CD4-positive, alpha-beta T cell (primary cell): ENCODE data around the gene CACNA2D4. TPM values are rescaled to one million over a fixed set of nuclear protein-coding genes. Genes with fewer than 3 reads are reported as not detected.

Source experiments
- ATAC-seq: fragments of 200-7000 bp; cut with Tn5 transposase; one replicate; pipeline ENCODE4 v1.10.0; 2022; ENCODE audit warnings: mild to moderate bottlenecking; ENCODE audit not compliant: poor library complexity
- CTCF ChIA-PET: fragments of 350-600 bp; sonication (Branson Sonifier 250); formaldehyde crosslinking; loops from one replicate; lab custom pipeline; 2021; ENCODE audit warnings: antibody characterized with exemption, inconsistent platforms; lab: Charles Lee
- POLR2A ChIA-PET: fragments of 350-600 bp; sonication (Branson Sonifier 250); formaldehyde crosslinking; loops from one replicate; lab custom pipeline; 2021; ENCODE audit warnings: antibody characterized with exemption, inconsistent platforms; lab: Charles Lee
- DNase-seq, 14 experiments: peaks; one replicate each; pipeline ENCODE4 v3.0.0-alpha.2; 2013 to 2020; ENCODE audit warnings: mixed read lengths in 2 of 14
- H3K27ac ChIP-seq, 2 donors: one replicate each; pipeline versions ENCODE4 v1.5.1 to v1.7.0; 2013; ENCODE audit warnings: low read length in 2 of 2, low read depth in 1 of 2, mild to moderate bottlenecking in 1 of 2
- H3K27me3 ChIP-seq, 2 experiments: 1 replicate in 1 of 2; 2 replicates in 1 of 2; pipeline versions ENCODE4 v1.6.1 to v1.7.0; 2013; ENCODE audit warnings: low read length in 2 of 2, control low read depth in 1 of 2, mild to moderate bottlenecking in 1 of 2, moderate library complexity in 1 of 2; ENCODE audit not compliant: insufficient read depth in 2 of 2, control insufficient read depth in 1 of 2
- H3K36me3 ChIP-seq: one replicate; pipeline ENCODE4 v1.6.1; 2013; ENCODE audit warnings: low read length, control low read depth; ENCODE audit not compliant: insufficient read depth
- H3K4me1 ChIP-seq: one replicate; pipeline ENCODE4 v1.6.1; 2013; ENCODE audit warnings: low read length, control low read depth; ENCODE audit not compliant: insufficient read depth
- H3K4me3 ChIP-seq: one replicate; pipeline ENCODE4 v1.5.1; 2013; ENCODE audit warnings: mild to moderate bottlenecking, low read length, moderate library complexity
- H3K9me3 ChIP-seq, 2 experiments: 1 replicate in 1 of 2; 2 replicates in 1 of 2; pipeline versions ENCODE4 v1.6.1 to v1.7.0; 2013; ENCODE audit warnings: low read length in 2 of 2, mild to moderate bottlenecking in 2 of 2, control low read depth in 1 of 2, moderate library complexity in 1 of 2; ENCODE audit not compliant: control insufficient read depth in 1 of 2, insufficient read depth in 1 of 2
- H3K27ac Mint-ChIP-seq: one replicate; pipeline ENCODE4 v1.8.0; 2020; ENCODE audit warnings: mixed read lengths
- H3K27me3 Mint-ChIP-seq: one replicate; pipeline ENCODE4 v1.8.0; 2021; ENCODE audit warnings: mixed read lengths
- H3K36me3 Mint-ChIP-seq: one replicate; pipeline ENCODE4 v1.8.0; 2021; ENCODE audit warnings: low read depth, mixed read lengths
- H3K4me1 Mint-ChIP-seq: one replicate; pipeline ENCODE4 v1.8.0; 2021; ENCODE audit warnings: low read depth, mixed read lengths
- H3K4me3 Mint-ChIP-seq: one replicate; pipeline ENCODE4 v1.8.0; 2020; ENCODE audit warnings: mild to moderate bottlenecking, mixed read lengths
- H3K9me3 Mint-ChIP-seq: one replicate; pipeline ENCODE4 v1.8.0; 2020; ENCODE audit warnings: mixed read lengths
- CTCF ChIP-seq: fragments of 200-600 bp; IDR thresholded peaks from one replicate; pipeline ENCODE4 v1.8.0; 2022; ENCODE audit warnings: antibody characterized with exemption, mild to moderate bottlenecking
- intact Hi-C, 2 experiments: fragments of 100-400 bp; cut with DNase I in 1 of 2; cut with micrococcal nuclease in 1 of 2; formaldehyde crosslinking; loops; one replicate each; pipeline versions ENCODE4 v1.15.1 to v1.9.0; 2023 to 2025; cut with DNase I, micrococcal nuclease
- total RNA-seq, 174 experiments: library from RNA in 2 of 174; stranded (reverse) in 2 of 174; gene quantifications; one replicate each; pipeline ENCODE4 v1.2.3 and lab custom pipeline; 2021 to 2026

Gene CACNA2D4
- total RNA-seq, 2 experiments from 2014 or later, result 10.5 to 11.3 TPM

GRCh38 chr12:1840981-1841425 lies 77.4 kb downstream of the CACNA2D4 start:
- Histone ChIP-seq H3K27ac (no peak overlapping the region), H3K9me3 (peaks cover 0 to 5% of the 10 kb centered on the region in 2 experiments), H3K4me3 (no peak overlapping the region), H3K36me3 (no peaks in the 10 kb centered on the region), H3K4me1 (no peaks in the 10 kb centered on the region), H3K27me3 (no peaks in the 10 kb centered on the region)
- ChIA-PET CTCF (no interaction called here), POLR2A (no interaction called here)
- intact Hi-C loops, result no loop called here
- Mint-ChIP-seq H3K9me3 (no peaks in the 10 kb centered on the region), H3K4me1 (no peaks in the 10 kb centered on the region), H3K4me3 (no peak overlapping the region), H3K27ac (no peak overlapping the region), H3K36me3 (no peaks in the 10 kb centered on the region), H3K27me3 (peaks cover 4% of the 10 kb centered on the region)
- no peak for DNase-seq
- no peak for TF ChIP-seq CTCF
- no peak for ATAC-seq

GRCh38 chr12:1839956-1840951 lies 78.2 kb downstream of the CACNA2D4 start:
- ATAC-seq (no peak), DNase-seq (no peak)
- intact Hi-C loops, result no loop called here
- peaks cover 0 to 5% of the 10 kb centered on the region in 2 experiments for H3K9me3 ChIP-seq
- Mint-ChIP-seq H3K4me1 (no peaks in the 10 kb centered on the region), H3K27me3 (peaks cover 5% of the 10 kb centered on the region), H3K4me3 (no peak overlapping the region), H3K36me3 (no peaks in the 10 kb centered on the region), H3K27ac (no peak overlapping the region), H3K9me3 (no peaks in the 10 kb centered on the region)
- no peak overlapping the region for H3K27ac ChIP-seq
- no peaks in the 10 kb centered on the region for H3K36me3 ChIP-seq
- H3K4me3 ChIP-seq, result no peak overlapping the region
- no peaks in the 10 kb centered on the region for H3K4me1 ChIP-seq
- TF ChIP-seq CTCF, result no peak
- POLR2A ChIA-PET, result no interaction called here
- H3K27me3 ChIP-seq, result no peaks in the 10 kb centered on the region
- CTCF ChIA-PET, result no interaction called here

DNA sequence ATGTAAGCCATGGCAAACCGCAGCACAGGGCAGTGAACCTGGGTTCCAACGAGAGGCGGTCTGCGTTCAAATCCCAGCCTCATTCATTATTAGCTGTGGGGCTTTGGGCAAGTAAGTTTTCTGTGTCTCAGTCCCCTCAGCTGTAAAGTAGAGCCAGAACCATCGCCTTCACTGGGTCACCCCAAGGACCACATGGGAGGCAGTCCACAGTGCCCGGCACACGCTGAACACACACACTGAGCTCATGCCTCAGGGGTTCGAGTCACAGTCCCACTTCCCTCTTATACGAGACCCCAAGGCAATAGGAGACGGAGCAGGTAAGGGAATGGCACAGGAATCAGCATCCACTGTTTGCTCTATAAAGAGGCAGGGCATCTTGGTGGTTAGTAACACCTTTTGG lies 79.0 kb downstream of the CACNA2D4 start:
- H3K36me3 Mint-ChIP-seq, result no peaks in the 10 kb centered on the region
- H3K4me1 ChIP-seq, result no peaks in the 10 kb centered on the region
- ChIA-PET POLR2A (no interaction called here), CTCF (no interaction called here)
- H3K27ac ChIP-seq, result no peak overlapping the region
- no peaks in the 10 kb centered on the region for H3K36me3 ChIP-seq
- intact Hi-C loops, result no loop called here
- H3K27me3 ChIP-seq, result no peaks in the 10 kb centered on the region
- H3K4me3 ChIP-seq, result no peak overlapping the region
- H3K27ac Mint-ChIP-seq, result no peak overlapping the region
- ATAC-seq, result no peak
- no peaks in the 10 kb centered on the region for H3K9me3 Mint-ChIP-seq
- TF ChIP-seq CTCF, result no peak
- DNase-seq, result no peak
- peaks cover 9% of the 10 kb centered on the region for H3K27me3 Mint-ChIP-seq
- peaks cover 0 to 5% of the 10 kb centered on the region in 2 experiments for H3K9me3 ChIP-seq
- no peaks in the 10 kb centered on the region for H3K4me1 Mint-ChIP-seq
- no peak overlapping the region for H3K4me3 Mint-ChIP-seq
